ENCODE measurements around the gene VPS41.

Gene VPS41

DNA sequence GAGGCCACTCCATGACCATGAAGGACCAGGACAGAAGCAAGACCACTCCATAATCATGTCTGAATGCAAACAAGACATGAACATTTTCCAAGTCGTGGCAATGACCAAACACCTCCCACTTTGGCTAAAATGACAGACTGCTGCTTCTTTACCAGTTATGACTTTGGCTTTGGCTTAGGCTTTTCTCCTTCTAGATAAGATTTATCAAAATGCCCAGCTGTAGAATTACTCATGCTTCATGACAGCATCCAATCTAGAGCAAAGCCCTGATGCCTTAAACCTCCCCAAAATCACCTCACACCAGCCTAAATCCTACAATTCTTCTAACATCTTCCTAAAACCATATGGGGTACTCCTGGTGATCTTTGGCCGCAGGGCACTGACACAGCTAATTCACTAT lies 102.1 kb downstream of the VPS41 start:
- H3K4me3 ChIP-seq (ENCODE audit: low read depth, low read length), result no peak overlapping the region
- TF ChIP-seq, protein P1, sequence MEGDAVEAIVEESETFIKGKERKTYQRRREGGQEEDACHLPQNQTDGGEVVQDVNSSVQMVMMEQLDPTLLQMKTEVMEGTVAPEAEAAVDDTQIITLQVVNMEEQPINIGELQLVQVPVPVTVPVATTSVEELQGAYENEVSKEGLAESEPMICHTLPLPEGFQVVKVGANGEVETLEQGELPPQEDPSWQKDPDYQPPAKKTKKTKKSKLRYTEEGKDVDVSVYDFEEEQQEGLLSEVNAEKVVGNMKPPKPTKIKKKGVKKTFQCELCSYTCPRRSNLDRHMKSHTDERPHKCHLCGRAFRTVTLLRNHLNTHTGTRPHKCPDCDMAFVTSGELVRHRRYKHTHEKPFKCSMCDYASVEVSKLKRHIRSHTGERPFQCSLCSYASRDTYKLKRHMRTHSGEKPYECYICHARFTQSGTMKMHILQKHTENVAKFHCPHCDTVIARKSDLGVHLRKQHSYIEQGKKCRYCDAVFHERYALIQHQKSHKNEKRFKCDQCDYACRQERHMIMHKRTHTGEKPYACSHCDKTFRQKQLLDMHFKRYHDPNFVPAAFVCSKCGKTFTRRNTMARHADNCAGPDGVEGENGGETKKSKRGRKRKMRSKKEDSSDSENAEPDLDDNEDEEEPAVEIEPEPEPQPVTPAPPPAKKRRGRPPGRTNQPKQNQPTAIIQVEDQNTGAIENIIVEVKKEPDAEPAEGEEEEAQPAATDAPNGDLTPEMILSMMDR (IDR thresholded peaks at IDR 0.05; ENCODE audit: control insufficient read depth, extremely low read depth, insufficient read depth), result no peak
- no peak for DNase-seq (ENCODE audit: low read depth)

DNA sequence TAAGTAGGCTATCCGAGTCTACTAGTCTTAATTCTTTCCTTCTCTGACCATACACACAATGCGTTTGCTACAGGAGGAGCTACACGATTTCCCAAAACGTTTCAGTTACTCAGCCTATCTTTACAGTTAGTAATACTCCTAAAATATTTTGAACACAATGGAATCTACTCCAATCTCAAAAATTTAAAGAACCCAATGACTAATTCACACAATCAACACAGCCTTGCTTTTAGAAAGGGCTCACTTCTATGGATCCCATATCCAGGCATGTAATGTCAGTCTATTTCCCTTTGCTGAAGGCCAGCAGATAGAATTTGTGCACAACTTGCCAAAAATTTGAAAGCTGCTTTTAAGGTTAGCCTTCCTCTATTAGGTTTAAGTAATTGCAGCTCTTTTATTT lies 107.2 kb downstream of the VPS41 start:
- DNase-seq (ENCODE audit: low read depth), result no peak
- H3K4me3 ChIP-seq (ENCODE audit: low read depth, low read length), result no peak overlapping the region
- TF ChIP-seq, protein P1 (IDR thresholded peaks at IDR 0.05; ENCODE audit: control insufficient read depth, extremely low read depth, insufficient read depth), result no peak

DNA sequence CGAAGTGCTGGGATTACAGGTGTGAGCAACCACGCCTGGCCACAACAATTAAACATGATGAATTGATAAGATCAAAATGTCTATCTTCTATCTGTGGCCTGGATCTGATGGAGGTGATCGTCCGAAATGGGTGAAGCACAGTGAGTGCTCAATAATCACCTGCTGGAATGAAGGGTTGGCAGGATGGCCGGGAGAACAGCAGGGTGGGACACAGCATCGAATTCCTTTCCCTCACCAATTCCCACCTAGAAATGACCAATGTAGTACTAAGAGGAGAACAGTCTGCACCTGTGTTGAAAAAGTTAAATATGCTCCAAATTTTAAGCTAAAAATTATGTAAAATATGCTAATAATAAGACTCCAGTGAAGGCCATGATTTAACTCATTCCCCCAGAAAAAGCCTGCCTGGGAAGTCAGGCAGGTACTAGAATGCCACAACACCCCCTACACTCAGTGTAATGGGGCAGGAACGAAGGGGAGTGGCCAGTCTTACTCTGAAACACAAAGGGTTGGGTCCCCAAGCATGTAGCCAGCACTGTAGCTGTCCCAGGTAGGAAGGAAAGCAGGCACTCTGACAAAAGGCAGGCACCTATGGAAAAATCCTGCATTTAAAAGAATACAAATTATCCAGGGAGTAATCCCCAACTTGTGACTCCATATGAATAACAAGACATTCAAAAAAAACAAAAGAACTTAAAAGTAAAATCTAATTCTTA lies 110.3 kb downstream of the VPS41 start:
- TF ChIP-seq, protein P1 (IDR thresholded peaks at IDR 0.05; ENCODE audit: control insufficient read depth, extremely low read depth, insufficient read depth), result no peak
- DNase-seq (ENCODE audit: low read depth), result no peak
- H3K4me3 ChIP-seq (ENCODE audit: low read depth, low read length), result no peak overlapping the region

- H3K4me3 ChIP-seq (ENCODE audit: low read depth, low read length), result no peak overlapping the region
- DNase-seq (ENCODE audit: low read depth), result no peak
- TF ChIP-seq, protein P1 (IDR thresholded peaks at IDR 0.05; ENCODE audit: control insufficient read depth, extremely low read depth, insufficient read depth), result peak; percentile 65
Measured at GRCh38 chr7:38796626-38797501, 112.1 kb downstream of the VPS41 start.

DNA sequence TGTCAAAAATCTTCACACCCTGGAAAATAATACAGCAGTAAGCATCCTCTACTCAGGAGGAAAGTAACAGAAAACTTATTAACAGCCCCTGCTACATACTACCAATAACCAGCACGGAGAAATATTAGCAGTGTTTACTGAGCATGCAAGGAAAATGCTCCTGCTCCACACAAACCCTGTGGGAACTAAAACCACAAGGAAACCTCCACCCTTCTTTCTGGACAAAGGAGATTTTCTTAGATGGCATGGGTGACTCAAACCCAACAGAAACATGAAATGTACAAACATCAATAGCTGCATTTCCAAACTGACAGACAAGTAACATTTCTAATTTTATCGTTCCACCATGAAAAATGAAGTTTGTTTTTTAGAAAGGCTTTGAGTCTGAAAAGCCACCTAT lies 113.4 kb downstream of the VPS41 start:
- H3K4me3 ChIP-seq (ENCODE audit: low read depth, low read length), result no peak overlapping the region
- TF ChIP-seq, protein P1 (IDR thresholded peaks at IDR 0.05; ENCODE audit: control insufficient read depth, extremely low read depth, insufficient read depth), result no peak
- no peak for DNase-seq (ENCODE audit: low read depth)

DNA sequence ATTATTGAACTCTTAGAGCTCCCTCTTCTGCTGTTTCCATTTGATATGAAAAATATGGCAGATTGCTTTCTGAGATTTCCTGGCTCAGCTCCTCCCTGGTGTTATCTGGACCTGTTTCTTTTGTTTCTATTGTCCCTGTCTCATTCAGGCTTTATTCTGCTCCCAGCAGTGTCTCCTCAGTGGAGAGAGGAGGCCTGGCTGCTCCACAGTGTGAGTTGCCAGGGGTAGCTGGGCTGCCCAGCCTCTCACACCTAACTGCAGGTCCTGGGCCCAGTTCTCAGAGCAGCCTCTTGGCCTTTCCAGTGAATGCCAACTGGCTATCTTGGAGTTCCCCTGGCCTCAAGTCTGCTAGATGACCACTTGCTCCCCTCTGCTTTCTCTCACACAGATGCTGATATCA lies 127.0 kb downstream of the VPS41 start:
- no peak for DNase-seq (ENCODE audit: low read depth)
- H3K4me3 ChIP-seq (ENCODE audit: low read depth, low read length), result no peak overlapping the region
- TF ChIP-seq, protein P1 (IDR thresholded peaks at IDR 0.05; ENCODE audit: control insufficient read depth, extremely low read depth, insufficient read depth), result no peak
